IMR-90 (cell line): Measurements from ENCODE around the gene HIVEP1.

Experiments
- CEBPB ChIP-seq: IDR thresholded peaks from 2 replicates; pipeline ENCODE4 v1.6.1; 2012; ENCODE audit warnings: low read depth, low read length, improper control_type of control experiment
- CTCF ChIP-seq: conservative IDR thresholded peaks from 2 replicates; pipeline ENCODE4 v1.5.1; 2012; ENCODE audit warnings: mild to moderate bottlenecking, low read depth, low read length, improper control_type of control experiment

GRCh38 chr6:11972270-11972669, 39.8 kb upstream of the HIVEP1 start:
- TF ChIP-seq CEBPB, result no peak
- TF ChIP-seq CTCF, result no peak
